Suppressor macrophage (primary cell): Measurements from ENCODE around the gene WWC2.
"Not testable (repeated sequence)": the region's sequence is repeated elsewhere in the genome, so short reads cannot be mapped to it uniquely, and the experiment has no call there.

Experiments used
- DNase-seq, 4 experiments: peaks; one replicate each; pipeline ENCODE4 v3.0.0-alpha.2; 2020 to 2022

Gene WWC2

GRCh38 chr4:183100827-183101226, 1.8 kb downstream of the WWC2 start:
- no peak for DNase-seq

DNA sequence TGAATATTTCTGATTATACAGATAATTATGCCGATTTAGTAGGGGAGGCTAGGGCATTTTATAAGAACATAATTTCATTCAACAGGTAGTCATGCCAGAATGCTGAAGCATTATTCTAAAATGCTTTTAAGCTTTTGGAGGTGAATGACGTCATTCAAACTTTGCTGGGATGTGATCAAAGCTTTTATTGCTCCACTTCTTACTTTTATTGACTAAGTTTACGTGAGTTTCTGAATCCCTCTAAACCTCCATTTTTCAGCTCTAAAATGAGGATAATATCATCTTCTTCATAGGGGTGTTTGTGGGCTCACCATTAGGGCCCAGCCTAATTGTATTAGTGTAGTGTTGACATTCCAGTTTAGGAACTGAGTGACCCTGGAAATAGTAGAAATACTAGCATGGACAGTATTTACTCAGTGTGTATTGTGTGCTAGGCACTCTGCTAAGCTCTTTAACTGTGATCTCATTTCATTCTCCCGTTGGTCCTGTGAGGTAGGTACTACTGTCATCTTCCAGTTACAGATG, 3.0 kb downstream of the WWC2 start:
- DNase-seq, result no peak

- DNase-seq, result no peak
Observed at GRCh38 chr4:183105092-183105491, 6.0 kb downstream of the WWC2 start.

DNA sequence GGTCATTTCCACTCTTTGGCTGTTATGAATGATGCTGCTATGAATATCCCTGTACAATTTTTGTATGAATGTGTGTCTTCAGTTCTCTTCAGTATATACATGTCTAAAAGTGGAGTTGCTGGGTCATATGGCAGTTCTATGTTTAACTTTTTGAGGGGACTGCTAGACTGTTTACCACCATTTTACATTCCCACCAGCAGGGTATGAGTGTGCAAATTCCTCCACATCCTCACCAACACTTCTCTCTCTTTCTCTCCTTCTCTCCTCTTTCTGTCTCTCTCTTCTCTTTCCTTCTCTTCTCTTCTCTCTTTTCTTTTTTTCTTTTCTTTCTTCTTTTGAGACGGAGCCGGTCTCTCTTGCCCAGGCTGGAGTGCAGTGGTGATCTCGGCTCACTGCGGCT, 7.8 kb downstream of the WWC2 start:
- DNase-seq, result no peak

DNA sequence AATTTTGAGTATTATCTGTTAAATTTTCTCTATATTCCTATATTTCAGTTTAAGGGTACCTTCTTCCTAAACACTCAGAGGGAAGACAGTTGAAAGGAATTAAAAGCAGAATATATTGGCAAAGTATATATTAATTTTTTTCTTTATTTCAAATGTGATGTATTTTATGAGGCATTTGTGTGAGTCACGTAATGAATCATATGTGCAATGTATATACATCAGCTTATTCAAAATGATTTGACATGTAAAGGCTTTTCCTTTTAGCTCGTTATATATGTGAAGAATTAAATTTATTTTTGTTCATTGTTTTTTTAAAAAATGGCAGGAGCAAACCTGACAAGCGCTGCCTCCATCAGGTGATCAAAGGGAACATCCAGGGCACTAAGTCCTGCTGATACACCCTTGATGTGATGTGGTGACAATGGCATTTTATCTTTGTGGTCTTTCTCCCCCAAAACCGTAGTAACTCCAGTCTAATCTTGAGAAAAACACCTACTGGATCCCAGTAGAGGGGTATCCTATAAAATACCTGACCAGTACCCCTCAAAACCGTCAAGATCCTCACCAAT, 8.9 kb downstream of the WWC2 start:
- no peak for DNase-seq

DNA sequence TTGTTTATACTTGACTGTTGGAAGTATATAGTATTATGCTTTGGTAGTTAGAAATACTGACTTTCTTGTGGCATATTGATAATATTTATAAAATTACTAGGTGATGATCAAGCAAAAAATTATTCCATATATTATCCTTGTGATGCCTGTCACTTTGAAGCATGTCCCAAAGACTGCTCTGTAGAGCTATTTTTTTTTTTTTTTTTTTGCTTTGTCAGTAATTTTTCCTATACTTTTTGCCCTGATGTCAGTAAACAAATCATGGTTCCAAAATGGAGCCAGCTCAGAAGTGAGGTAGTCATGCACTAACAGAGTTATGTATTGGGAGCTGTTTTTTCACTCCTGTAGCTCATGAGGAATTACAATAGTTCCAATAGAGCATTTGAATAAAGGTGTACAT, 11.2 kb downstream of the WWC2 start:
- no peak for DNase-seq

- no peak for DNase-seq
Observed at GRCh38 chr4:183111452-183111885, 12.4 kb downstream of the WWC2 start.

DNA sequence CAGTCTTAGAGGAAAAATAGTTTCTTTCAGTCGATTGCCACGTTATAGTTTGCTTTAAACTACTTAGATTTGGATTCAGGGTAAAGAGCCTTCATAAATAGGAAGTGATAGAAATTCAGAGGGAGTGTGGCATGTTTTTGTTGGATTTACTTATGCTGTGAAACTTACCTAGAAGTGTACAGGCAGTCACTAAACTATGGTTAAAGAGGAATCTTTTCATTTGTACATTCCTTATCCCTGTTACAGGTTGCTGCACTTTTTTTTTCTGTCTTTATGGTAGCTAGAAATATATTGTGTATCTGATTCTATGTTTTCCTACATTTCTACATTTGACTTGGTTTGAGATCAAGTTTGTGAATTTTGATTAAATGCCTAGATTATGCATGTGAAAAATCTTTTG, 19.1 kb downstream of the WWC2 start:
- no peak for DNase-seq

DNA sequence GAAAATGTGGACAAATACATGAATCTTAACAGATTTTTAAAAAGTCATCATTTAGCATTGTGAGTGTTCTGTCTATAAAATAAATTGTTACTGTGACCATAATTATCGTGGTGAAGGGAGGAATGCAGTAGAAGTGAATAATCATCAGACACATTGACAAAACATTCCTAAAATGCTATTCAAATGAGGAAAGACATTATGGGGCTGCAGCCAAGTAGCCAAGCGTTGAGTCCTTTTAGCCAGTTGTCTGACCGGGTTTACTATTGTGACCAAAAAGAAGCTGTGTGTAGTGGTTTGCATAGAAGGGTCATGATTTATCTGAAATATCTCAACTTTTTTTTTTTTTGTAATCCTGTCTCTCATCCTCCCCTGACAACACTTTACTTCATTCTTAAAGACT, 19.5 kb downstream of the WWC2 start:
- no peak for DNase-seq

- DNase-seq, result not testable (repeated sequence)
Observed at GRCh38 chr4:183121660-183122059, 22.6 kb downstream of the WWC2 start.

- DNase-seq, result no peak
Observed at GRCh38 chr4:183124228-183124627, 25.2 kb downstream of the WWC2 start.

DNA sequence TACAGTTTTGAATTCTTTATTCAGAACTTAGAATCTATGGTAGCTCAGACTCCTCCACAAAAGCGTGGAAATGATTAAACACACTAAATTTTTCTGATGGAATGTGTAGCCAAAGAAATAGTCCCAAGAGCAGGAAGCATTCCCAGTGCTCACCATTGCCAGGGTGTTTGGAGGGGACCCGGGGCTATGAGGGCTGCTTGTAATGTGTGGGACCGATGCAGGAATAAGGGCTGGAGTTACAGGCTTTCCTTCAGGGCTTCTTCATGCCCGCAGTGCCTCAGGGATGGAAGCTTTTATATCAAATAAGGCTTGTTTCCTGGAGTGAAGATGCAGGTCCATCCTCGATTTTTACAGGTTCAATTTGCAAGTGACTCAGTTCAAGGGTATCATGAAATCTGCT, 25.8 kb downstream of the WWC2 start:
- no peak for DNase-seq

- DNase-seq, result no peak
Observed at GRCh38 chr4:183129125-183129524, 30.1 kb downstream of the WWC2 start.

- no peak for DNase-seq
Observed at GRCh38 chr4:183129675-183130074, 30.6 kb downstream of the WWC2 start.

DNA sequence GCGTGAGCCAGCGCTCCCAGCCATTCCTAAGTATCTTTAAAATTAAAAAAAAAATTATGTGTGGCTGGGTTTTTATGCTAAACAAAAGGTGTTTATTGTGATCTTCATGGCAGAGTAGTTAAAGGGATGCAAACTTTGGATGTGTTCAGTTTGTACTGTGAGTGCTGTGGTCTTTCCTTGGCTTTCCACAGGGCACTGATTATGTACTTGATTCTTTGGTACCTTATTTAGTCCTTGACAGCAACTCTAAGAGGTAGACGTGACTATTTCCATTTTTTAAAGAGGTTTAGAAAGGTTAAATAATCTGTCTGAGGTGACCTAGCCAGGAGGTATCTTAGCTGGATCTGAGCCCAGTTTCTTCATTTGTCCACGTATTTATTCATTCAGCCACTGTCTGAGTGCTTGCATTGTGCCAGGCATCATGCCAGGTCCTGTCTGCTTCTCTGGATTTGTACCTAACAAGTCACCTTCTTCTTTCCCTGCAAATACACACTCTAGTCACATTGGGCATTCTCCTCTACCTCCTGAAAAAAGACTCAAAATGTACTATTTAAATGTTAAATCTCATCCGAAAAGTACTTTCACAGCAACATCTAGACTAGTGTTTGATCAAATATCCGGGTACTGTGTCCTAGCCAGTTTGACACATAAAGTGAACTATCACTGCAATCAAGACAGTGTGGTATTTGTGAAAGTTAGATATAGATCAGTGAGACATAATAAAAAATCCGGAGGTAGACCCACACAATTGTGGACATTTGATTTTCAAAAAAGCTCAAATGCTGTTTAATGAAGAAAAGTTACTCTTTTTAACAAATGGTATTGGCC, 31.5 kb downstream of the WWC2 start:
- no peak for DNase-seq

- no peak for DNase-seq
Observed at GRCh38 chr4:183132081-183132480, 33.0 kb downstream of the WWC2 start.

DNA sequence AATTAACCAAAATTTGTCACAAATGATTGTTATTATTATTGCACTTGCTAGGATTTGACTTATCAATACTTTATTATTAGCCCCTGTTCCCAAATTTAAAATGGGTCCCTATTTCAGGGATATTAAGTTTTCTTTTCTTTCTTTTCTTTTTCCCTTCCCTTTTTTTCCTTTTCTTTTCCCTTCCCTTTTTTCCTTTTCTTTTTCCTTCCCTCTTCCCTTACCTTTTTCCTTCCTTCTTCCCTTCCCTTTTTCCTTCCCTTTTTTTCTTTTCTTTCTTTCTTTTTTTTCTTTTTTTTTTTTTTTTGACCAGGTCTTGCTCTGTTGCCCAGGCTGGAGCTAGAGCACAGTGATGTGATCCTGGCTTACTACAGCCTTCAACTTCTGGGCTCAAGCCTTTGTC, 33.8 kb downstream of the WWC2 start:
- no peak for DNase-seq

GRCh38 chr4:183136855-183137254, 37.8 kb downstream of the WWC2 start:
- DNase-seq, result no peak

DNA sequence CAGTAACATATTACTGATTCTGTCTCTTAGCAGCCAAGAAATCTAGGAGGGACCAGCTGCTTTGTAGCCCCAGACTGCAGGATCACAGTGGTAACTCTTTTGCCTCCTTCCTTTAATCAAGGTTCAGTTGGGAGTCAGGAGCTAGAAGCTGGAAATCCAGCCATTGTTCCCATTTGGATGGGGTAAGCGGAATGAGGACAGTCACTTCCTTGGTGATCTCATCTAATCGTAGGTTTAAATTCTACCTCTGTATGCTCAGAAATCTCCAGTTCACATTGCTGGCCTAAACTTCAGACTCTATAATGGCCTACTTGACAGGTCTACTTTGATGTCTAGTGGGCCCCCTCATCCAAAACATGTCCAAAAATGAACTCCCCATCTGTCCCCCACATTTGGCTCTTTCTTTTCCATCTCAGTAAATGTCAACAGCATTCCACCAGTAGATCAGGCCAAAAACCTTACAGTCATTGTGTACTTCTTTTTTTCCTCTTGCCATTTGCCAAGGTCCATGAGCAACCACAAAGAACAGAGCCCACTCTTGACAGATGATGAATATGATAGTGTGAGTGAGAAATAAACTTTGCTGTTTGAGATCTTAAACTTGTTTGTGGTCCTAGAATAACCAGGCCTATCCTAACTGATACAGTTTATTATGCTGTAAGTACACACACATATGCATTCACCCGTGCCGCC, 40.1 kb downstream of the WWC2 start:
- DNase-seq, result no peak

DNA sequence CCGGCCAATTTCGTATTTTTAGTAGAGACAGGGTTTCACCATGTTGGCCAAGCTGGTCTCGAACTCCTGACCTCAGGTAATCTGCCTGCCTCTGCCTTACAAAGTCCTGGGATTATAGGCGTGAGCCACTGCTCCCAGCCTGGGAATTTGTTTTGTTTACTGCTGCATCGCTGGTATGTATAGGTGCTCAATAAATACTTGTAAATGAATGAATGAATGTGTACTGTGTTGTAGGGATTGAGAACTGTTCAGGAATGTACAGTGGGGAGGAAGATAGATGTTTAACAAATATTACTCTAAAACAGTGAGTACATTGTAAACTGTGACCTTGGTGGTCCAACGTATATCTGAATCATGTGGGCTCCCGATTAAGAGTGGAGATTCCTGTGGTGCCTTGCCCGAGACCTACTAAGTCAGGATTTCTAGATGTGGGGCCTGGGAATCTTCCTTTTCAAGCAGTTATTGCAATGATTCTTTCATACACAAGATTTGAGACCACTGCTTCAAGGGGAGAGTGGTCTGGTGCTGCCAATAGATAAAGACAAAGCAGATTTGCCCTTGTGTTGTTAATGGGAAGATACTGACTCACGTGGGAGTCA, 41.0 kb downstream of the WWC2 start:
- DNase-seq, result no peak

DNA sequence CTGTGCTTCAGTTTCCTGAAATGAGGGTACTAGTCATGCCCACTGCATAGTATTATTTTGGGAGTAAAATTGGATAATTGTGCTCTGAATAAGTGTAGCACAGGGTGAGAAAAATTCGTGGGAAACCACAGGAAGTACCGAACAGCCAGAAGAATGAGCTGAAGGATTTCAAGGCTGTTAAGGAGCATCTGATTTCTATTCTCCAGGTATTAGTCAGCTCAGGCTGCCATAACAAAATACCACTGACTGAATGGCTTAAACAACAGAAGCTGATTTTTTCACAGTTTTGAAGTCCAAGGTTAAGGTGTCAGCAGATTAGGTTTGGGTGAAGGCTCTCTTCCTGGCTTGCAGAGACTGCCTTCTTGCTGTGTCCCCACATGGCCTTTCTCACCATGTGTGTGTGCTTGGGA, 41.9 kb downstream of the WWC2 start:
- DNase-seq, result no peak

DNA sequence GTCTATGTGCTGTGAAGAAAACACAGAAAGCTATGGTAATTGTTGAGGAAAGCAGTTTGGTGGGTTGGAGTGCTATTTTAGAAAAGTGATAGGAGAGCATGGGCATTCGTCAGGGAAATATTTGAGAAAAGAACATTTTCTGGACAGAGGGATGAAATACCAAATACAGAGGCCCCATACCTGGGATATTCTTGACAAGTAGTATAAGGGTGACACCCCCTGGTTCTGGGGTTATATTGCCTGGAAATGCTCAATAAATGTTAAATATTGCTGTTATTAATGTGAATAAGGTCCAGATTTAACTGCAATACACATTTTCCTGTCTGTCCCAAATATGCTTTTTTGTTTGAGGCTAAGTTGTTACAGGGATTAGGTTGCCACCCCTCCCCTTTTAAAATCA, 42.9 kb downstream of the WWC2 start:
- no peak for DNase-seq
